Left renal pelvis (tissue), 4 donors: ENCODE results near the gene ANKUB1. TPM values are rescaled to one million over a fixed set of nuclear protein-coding genes. Genes with fewer than 3 reads are reported as not detected.

Experiments
- DNase-seq, 4 donors: peaks; one replicate each; pipeline ENCODE4 v3.0.0-alpha.2; 2013; ENCODE audit warnings: low read depth in 4 of 4, low spot score in 3 of 4
- polyA plus RNA-seq, 4 donors: library from polyadenylated mRNA; unstranded; fragments of 120-200 nt; gene quantifications; one replicate each; pipeline ENCODE4 v1.2.1, GENCODE V29; 2013; ENCODE audit not compliant: insufficient read length in 4 of 4

The ANKUB1 gene
- polyA plus RNA-seq, 4 donors, result 0.63 to 0.72 TPM; not detected in 2

- no peak for DNase-seq
These were observed 26.5 kb downstream of the ANKUB1 start for GRCh38 chr3:149765762-149766334.

GRCh38 chr3:149764302-149764701, 28.1 kb downstream of the ANKUB1 start:
- no peak for DNase-seq

DNA sequence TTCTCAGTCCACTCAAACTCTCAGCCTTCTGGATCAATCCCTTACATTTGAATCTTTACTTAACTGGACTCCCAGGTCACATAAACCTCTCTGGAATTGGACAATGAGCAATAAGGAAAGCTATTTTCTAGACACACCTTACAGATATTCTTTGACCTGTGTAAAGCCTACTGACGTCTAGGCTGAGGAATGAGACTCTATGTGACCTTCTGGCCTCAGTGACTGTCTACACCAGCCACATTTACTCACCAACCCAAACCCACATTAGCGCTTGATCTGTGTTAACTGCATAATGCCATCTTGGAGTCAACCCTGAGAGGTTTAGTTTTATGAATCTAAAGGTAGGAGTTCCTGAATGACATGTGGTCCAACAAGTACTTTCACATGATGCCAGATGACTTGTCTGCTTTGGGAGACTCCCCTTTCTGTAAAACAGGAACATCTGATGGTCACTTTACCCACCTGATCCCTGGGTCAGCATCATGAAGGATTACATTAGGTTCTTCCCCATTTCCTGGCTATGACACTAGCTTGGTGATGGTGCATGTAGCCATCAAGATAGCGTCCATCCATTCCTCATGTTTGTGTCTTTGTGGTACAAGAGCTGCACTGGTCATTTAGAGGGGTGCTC, 28.7 kb downstream of the ANKUB1 start:
- no peak for DNase-seq

GRCh38 chr3:149753717-149754116, 38.6 kb downstream of the ANKUB1 start:
- no peak for DNase-seq

- DNase-seq, result no peak
These were observed 39.6 kb downstream of the ANKUB1 start for GRCh38 chr3:149752788-149753136.

DNA sequence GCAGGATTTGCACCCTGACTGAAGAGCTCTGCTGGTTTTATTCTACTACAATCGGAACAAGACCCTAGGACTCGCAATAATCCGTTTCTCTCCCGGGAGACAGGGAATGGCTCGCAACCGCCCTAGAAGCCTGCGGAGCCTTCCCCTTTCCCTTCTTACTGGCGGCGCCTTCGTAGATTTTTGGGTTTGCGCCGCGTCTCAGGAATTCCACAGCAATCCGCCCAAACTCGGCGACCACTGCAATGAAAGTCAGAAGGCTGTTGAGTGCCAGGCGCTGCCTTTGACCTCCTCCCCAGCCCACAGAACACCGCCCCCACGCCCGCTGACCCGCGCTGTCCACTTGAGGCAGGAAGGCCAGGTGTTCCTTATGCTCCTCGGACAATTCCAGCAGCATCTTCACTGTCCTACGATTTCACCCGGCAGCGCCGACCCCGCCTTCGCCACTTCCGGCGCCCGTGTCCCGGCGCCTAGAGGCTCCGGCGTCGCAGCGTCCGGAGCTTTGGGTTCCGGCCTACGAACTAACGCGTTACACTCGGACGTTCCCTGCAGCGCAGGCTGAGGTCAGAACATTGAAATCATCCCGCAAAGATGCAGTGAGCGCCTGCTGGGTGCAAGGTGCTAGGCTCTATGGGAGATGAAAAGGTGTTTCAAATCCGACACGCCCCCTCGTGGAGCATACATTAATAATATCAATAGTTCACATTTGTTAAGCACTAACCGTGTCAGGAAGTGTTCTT, 40.1 kb downstream of the ANKUB1 start, which contains the start of gene COMMD2:
Gene COMMD2, minus strand, starts transcription at position 439 of the 737 bp plus-strand sequence. Its CDS starts 45 bp downstream, at position 394.
- peak; percentile 64 to 76 (median 72) for DNase-seq

DNA sequence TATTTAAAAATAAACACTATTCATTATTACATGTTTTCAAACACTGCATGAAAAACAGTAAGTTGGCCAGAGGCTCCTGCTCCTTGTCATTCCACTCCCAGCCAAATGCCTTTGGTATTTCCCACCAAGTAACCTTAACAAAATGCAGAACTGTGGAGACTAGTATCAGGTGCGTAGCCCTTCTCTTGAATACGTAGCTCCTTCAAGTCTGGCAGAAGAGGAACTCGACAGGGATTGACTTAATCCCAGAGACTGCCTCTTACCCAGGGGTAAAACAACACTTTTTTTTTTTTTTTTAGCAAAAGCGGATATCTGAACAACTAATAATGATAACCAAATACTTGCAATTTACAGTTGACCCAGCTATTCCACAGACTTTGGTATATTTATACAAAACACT, 40.8 kb downstream of the ANKUB1 start:
- DNase-seq, result no peak

DNA sequence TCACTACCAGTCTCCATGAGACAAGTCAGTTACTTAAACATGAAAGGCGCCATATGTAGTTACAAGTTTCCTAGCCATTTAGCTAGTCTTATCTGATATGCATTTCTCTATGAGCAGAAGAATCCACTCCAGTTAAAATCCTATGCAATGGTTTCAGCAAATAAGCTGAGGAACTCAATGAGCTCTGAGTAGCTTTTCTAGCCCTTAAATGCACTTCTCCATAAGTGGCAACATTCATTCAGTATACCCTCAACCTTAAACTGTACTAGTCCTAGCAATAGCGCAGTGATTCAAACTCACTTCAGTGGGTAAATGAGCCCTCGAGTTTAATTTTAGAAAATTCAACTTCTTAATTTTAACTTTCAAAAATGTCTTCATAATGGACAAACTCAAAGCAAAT, 47.7 kb downstream of the ANKUB1 start:
- no peak for DNase-seq

GRCh38 chr3:149744151-149744550, 48.2 kb downstream of the ANKUB1 start:
- DNase-seq, result no peak

GRCh38 chr3:149739396-149739795, 53.0 kb downstream of the ANKUB1 start:
- no peak for DNase-seq

GRCh38 chr3:149738876-149739275, 53.5 kb downstream of the ANKUB1 start:
- no peak for DNase-seq

DNA sequence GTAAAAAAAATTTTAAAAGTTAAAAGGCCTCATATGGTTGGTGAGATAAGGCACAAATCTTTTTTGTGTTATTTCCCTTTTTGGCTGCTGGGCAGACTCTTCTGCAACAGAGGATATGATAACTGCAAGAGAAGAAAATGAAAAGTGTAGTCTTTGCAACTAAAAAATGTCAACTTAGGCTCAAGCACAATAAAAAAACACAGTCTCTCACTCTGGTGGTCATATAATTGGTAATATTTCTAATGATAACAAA, 55.5 kb downstream of the ANKUB1 start:
- no peak for DNase-seq

DNA sequence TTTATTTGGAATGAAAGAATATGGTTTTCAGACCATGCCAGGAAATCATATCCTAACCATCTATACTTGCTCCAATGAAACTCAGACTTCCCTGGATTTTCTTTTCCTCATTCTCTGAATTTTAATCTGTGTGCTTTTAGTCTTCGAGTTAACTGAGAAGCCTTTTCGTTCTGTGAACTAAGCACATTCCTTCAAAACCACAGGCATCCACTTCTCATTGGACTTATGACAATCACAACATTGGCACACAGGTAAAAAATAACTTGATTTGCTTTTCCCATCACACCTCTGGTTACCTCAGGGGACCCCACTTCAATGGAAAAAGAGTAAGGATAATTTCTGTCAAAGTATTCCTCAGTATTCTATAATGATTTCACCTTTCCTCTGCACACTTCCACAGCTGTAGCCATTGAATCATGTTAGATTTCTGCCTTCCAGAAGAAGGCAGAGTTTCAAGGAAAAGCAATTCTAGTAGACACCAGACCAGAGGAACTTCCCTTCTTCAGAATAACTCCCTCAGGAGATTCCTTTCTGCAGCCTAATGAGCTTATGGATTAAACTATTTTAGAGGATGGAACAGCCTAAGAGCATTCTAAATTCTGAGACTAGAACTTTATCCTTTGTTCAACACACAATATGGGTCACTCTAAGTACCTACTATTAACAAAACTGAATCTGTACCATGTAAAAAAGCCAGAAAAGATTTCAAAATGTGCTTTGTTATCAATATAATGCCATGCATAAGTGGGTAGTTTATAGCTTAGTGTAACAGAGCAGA, 56.0 kb downstream of the ANKUB1 start:
- DNase-seq, result no peak

- DNase-seq, result no peak
These were observed 60.1 kb downstream of the ANKUB1 start for GRCh38 chr3:149732234-149732633.

DNA sequence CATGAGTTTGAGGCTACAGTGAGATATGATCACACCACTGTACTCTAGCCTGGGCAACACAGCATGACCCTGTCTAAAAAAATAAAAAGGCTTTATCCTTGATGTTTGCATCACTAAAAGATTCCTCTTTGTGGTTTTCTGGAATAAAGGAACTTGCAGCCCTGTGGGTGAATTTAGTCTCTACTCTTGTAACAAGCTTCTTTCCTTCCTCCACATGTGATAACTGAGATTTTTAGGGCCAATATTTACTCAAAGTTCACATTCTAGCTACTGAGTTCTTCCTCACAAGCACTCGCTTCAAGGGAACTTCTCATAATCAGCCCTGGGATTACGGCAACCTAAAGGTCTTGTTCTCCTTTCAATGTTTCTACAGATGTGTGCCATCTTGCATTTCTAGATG, 64.7 kb downstream of the ANKUB1 start:
- no peak for DNase-seq

GRCh38 chr3:149726716-149727407, 65.5 kb downstream of the ANKUB1 start:
- DNase-seq, result no peak

GRCh38 chr3:149723781-149724180, 68.6 kb downstream of the ANKUB1 start:
- DNase-seq, result no peak

DNA sequence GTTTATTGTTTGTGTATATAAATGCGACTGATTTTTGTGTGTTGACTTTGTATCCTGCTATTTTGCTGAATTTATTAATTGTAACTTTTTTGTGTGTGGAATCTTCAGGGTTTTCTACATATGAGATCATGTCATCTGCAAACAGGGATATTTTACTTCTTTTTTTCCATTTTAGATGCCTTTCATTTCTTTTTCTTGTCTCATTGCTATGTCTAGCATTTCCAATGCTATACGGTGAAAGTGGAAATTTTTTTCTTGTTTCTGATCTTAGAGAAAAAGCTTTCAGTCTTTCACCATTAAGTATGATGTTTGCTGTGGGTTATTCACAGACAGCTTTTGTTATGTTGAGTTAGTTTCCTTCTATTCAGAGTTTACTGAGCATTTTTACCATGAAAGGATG, 71.4 kb downstream of the ANKUB1 start:
- DNase-seq, result no peak

- peak; percentile 31 to 60 (median 43) for DNase-seq
These were observed 74.8 kb downstream of the ANKUB1 start for GRCh38 chr3:149717391-149718056.

DNA sequence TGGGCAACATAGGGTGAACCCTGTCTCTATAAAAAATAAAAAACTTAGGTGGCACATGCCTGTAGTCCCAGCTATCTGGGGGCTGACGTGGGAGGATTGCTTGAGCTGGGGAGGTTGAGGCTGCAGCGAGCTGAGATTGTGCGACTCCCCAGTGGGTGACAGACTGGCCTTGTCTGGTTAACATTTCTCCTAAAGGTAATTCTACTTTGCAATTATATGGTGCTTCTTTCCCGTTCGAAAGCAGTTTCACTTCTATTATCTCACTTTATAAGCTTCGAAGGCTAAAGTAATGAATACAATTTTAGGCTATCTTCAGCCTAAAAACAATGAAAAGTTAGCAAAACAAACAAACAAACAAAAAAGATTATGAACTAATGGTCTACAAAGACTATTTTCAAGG, 75.4 kb downstream of the ANKUB1 start:
- no peak for DNase-seq
